Vagina (tissue), 2 donors: ENCODE measurements around the gene S100A1. TPM values are rescaled to one million over a fixed set of nuclear protein-coding genes. Genes with fewer than 3 reads are reported as not detected.

Experiments
- DNase-seq, 2 donors: peaks; one replicate each; pipeline ENCODE4 v3.0.0-alpha.2; 2017; ENCODE audit errors: extremely low spot score in 2 of 2
- H3K27ac ChIP-seq: fragments of 200-600 bp; sonication (generic); one replicate; pipeline ENCODE4 v1.5.1; 2019
- H3K27me3 ChIP-seq: fragments of 200-600 bp; sonication (generic); one replicate; pipeline ENCODE4 v1.5.1; 2019
- H3K36me3 ChIP-seq, 2 donors: fragments of 200-600 bp; sonication (generic); one replicate each; pipeline ENCODE4 v1.5.1; 2017 to 2019
- H3K4me1 ChIP-seq: fragments of 200-600 bp; sonication (generic); one replicate; pipeline ENCODE4 v1.5.1; 2019
- H3K4me3 ChIP-seq, 2 donors: fragments of 200-600 bp; sonication (generic); 1 replicate in 1 of 2; 2 replicates in 1 of 2; pipeline ENCODE4 v1.5.1; 2016 to 2019
- H3K9me3 ChIP-seq: fragments of 200-600 bp; sonication (generic); one replicate; pipeline ENCODE4 v1.5.1; 2019
- CTCF ChIP-seq, 3 experiments: fragments of 450-650 bp in 2 of 3; fragments of 200-600 bp in 1 of 3; sonication (generic) in 1 of 3; IDR thresholded peaks; one replicate each; pipeline ENCODE4 v1.5.1; 2017 to 2019; ENCODE audit warnings: antibody characterized with exemption in 3 of 3, mild to moderate bottlenecking in 2 of 3, moderate library complexity in 2 of 3
- POLR2A ChIP-seq, 2 donors: fragments of 450-650 bp; IDR thresholded peaks; one replicate each; pipeline ENCODE4 v1.6.1; 2017; ENCODE audit warnings: antibody characterized with exemption in 2 of 2, mild to moderate bottlenecking in 2 of 2, moderate library complexity in 2 of 2
- POLR2AphosphoS5 ChIP-seq, 2 donors: sonication (generic); formaldehyde crosslinking; IDR thresholded peaks; one replicate each; pipeline ENCODE4 v1.9.0; 2017; ENCODE audit warnings: antibody characterized with exemption in 2 of 2, mild to moderate bottlenecking in 2 of 2, low read depth in 1 of 2; ENCODE audit not compliant: insufficient read depth in 1 of 2
- intact Hi-C: fragments of 100-400 bp; cut with DNase I; formaldehyde crosslinking; loops from one replicate; pipeline ENCODE4 v1.15.1; 2023
- total RNA-seq: library from RNA; depleted of rRNA; stranded (reverse); fragments of >200 nt; gene quantifications from one replicate; pipeline ENCODE4 v1.2.3, GENCODE V29; 2016

S100A1 gene
- total RNA-seq, 1 donor from 2014 or later, result not detected

- peak overlapping the region; percentile 91 to 95 for H3K4me3 ChIP-seq
- intact Hi-C loops, result no loop called here
- H3K36me3 ChIP-seq, result peaks cover 0 to 22% of the 10 kb centered on the region in 2 donors
- peak in 1 of 3 experiments; percentile 11 for TF ChIP-seq CTCF (IDR thresholded peaks at IDR 0.05)
- no peak for TF ChIP-seq POLR2A (IDR thresholded peaks at IDR 0.05)
- peaks cover 46% of the 10 kb centered on the region for H3K4me1 ChIP-seq
- DNase-seq, result no peak
- no peaks in the 10 kb centered on the region for H3K27me3 ChIP-seq
- H3K27ac ChIP-seq, result peak overlapping the region; percentile 100
- H3K9me3 ChIP-seq, result no peaks in the 10 kb centered on the region
Observed at GRCh38 chr1:153633161-153633753, 5.0 kb downstream of the S100A1 start.

GRCh38 chr1:153633754-153634665 lies 5.8 kb downstream of the S100A1 start, which contains the start of gene CHTOP:
Gene CHTOP, plus strand, starts transcription at chr1:153634066. Its CDS starts 2,523 bp downstream, at chr1:153636589.
- Histone ChIP-seq H3K27ac (peak within 1 kb of the TSS; percentile 100), H3K9me3 (no peaks in the 10 kb centered on the region), H3K36me3 (peaks cover 0 to 29% of the 10 kb centered on the region in 2 donors), H3K4me1 (peaks cover 49% of the 10 kb centered on the region), H3K27me3 (no peaks in the 10 kb centered on the region), H3K4me3 (peak within 1 kb of the TSS; percentile 91 to 95)
- peak in 1 of 2 donors; percentile 99 for DNase-seq
- intact Hi-C loops, result no loop called here
- TF ChIP-seq POLR2A (IDR thresholded peaks at IDR 0.05), result peak in 1 of 2 donors; percentile 85
- TF ChIP-seq POLR2AphosphoS5 (IDR thresholded peaks at IDR 0.05; ENCODE audit: insufficient read depth in 1 of 2, low read depth in 1 of 2), result peak; percentile 96 to 97
- TF ChIP-seq CTCF (IDR thresholded peaks at IDR 0.05), result peak in 1 of 3 experiments; percentile 27

GRCh38 chr1:153635872-153636271 lies 7.6 kb downstream of the S100A1 start:
- Histone ChIP-seq H3K4me1 (peaks cover 49% of the 10 kb centered on the region), H3K27ac (no peak overlapping the region), H3K27me3 (no peaks in the 10 kb centered on the region), H3K36me3 (peaks cover 0 to 48% of the 10 kb centered on the region in 2 donors), H3K9me3 (no peaks in the 10 kb centered on the region), H3K4me3 (peak overlapping the region in 1 of 2 donors; percentile 95)
- no peak for TF ChIP-seq POLR2AphosphoS5 (IDR thresholded peaks at IDR 0.05; ENCODE audit: insufficient read depth in 1 of 2, low read depth in 1 of 2)
- no peak for TF ChIP-seq POLR2A (IDR thresholded peaks at IDR 0.05)
- TF ChIP-seq CTCF (IDR thresholded peaks at IDR 0.05), result no peak
- DNase-seq, result no peak
- intact Hi-C loops, result no loop called here

GRCh38 chr1:153636312-153636711 lies 8.1 kb downstream of the S100A1 start:
- Histone ChIP-seq H3K4me3 (no peak overlapping the region), H3K27me3 (no peaks in the 10 kb centered on the region), H3K27ac (no peak overlapping the region), H3K36me3 (peaks cover 0 to 52% of the 10 kb centered on the region in 2 donors), H3K4me1 (peaks cover 52% of the 10 kb centered on the region), H3K9me3 (no peaks in the 10 kb centered on the region)
- intact Hi-C loops, result no loop called here
- DNase-seq, result no peak
- TF ChIP-seq POLR2A (IDR thresholded peaks at IDR 0.05) (no peak), POLR2AphosphoS5 (IDR thresholded peaks at IDR 0.05; ENCODE audit: insufficient read depth in 1 of 2, low read depth in 1 of 2) (no peak), CTCF (IDR thresholded peaks at IDR 0.05) (no peak)
